DMS114 treated with DMSO at 0.1 percent for 48 hours (cell line): ENCODE measurements around the gene TENM4.

Experiments used
- DNase-seq: peaks from one replicate; lab custom pipeline; 2025; ENCODE audit not compliant: unreplicated experiment; lab: John Stamatoyannopoulos, UW

Gene TENM4

GRCh38 chr11:79392161-79392560, 48.7 kb downstream of the TENM4 start:
- no peak for DNase-seq

GRCh38 chr11:79390923-79391322, 49.9 kb downstream of the TENM4 start:
- DNase-seq: no peak

- DNase-seq: no peak
Observed at GRCh38 chr11:79390477-79390876, 50.4 kb downstream of the TENM4 start.

- no peak for DNase-seq
Observed at GRCh38 chr11:79388201-79388600, 52.6 kb downstream of the TENM4 start.

GRCh38 chr11:79383874-79384273, 57.0 kb downstream of the TENM4 start:
- no peak for DNase-seq

- no peak for DNase-seq
Observed at GRCh38 chr11:79382301-79383050, 58.4 kb downstream of the TENM4 start.

GRCh38 chr11:79381036-79381435, 59.8 kb downstream of the TENM4 start:
- DNase-seq: no peak

GRCh38 chr11:79377406-79377805, 63.4 kb downstream of the TENM4 start:
- no peak for DNase-seq

GRCh38 chr11:79375818-79376550, 64.8 kb downstream of the TENM4 start:
- no peak for DNase-seq

- DNase-seq: no peak
Observed at GRCh38 chr11:79374727-79375126, 66.1 kb downstream of the TENM4 start.

GRCh38 chr11:79371724-79372123, 69.1 kb downstream of the TENM4 start:
- no peak for DNase-seq

- no peak for DNase-seq
Observed at GRCh38 chr11:79371152-79371551, 69.7 kb downstream of the TENM4 start.

GRCh38 chr11:79369055-79369454, 71.8 kb downstream of the TENM4 start:
- DNase-seq: no peak

GRCh38 chr11:79367844-79368243, 73.0 kb downstream of the TENM4 start:
- no peak for DNase-seq

GRCh38 chr11:79366218-79366617, 74.6 kb downstream of the TENM4 start:
- no peak for DNase-seq

- no peak for DNase-seq
Observed at GRCh38 chr11:79363861-79364378, 76.9 kb downstream of the TENM4 start.

- DNase-seq: no peak
Observed at GRCh38 chr11:79363256-79363655, 77.6 kb downstream of the TENM4 start.

- DNase-seq: no peak
Observed at GRCh38 chr11:79362821-79363220, 78.0 kb downstream of the TENM4 start.

GRCh38 chr11:79362206-79362757, 78.5 kb downstream of the TENM4 start:
- DNase-seq: no peak

- DNase-seq: no peak
Observed at GRCh38 chr11:79358258-79358657, 82.6 kb downstream of the TENM4 start.

GRCh38 chr11:79353706-79354105, 87.1 kb downstream of the TENM4 start:
- no peak for DNase-seq

GRCh38 chr11:79352349-79352703, 88.5 kb downstream of the TENM4 start:
- DNase-seq: no peak
